MM.1S (cell line): ENCODE results near the gene ITPRID1.

Experiments
- DNase-seq: peaks from one replicate; pipeline ENCODE4 v3.0.0-alpha.2; 2015
- H2AFZ ChIP-seq: fragments of 300-600 bp; sonication (generic); 2 replicates; pipeline ENCODE4 v1.6.0; 2016; ENCODE audit warnings: antibody characterized with exemption, low read length
- H3F3A ChIP-seq: fragments of 300-600 bp; sonication (generic); 2 replicates; pipeline ENCODE4 v1.6.1; 2016; ENCODE audit warnings: mild to moderate bottlenecking, antibody characterized with exemption, low read length, moderate library complexity, mixed read lengths; ENCODE audit not compliant: insufficient read depth
- H3K27ac ChIP-seq: fragments of 300-600 bp; sonication (generic); 2 replicates; pipeline ENCODE4 v1.5.1; 2016; ENCODE audit warnings: mild to moderate bottlenecking, low read length
- H3K27me3 ChIP-seq: fragments of 300-600 bp; sonication (generic); replicated peaks from 2 replicates; pipeline ENCODE4 v1.6.0; 2016; ENCODE audit warnings: low read length; ENCODE audit not compliant: insufficient read depth
- H3K36me3 ChIP-seq: fragments of 300-600 bp; sonication (generic); replicated peaks from 2 replicates; pipeline ENCODE4 v1.6.1; 2016; ENCODE audit warnings: mild to moderate bottlenecking, low read length, mixed read lengths; ENCODE audit not compliant: insufficient read depth
- H3K4me1 ChIP-seq: fragments of 300-600 bp; sonication (generic); 2 replicates; pipeline ENCODE4 v1.6.1; 2016; ENCODE audit warnings: low read length, mixed read lengths
- H3K4me2 ChIP-seq: fragments of 300-600 bp; sonication (generic); 2 replicates; pipeline ENCODE4 v1.6.0; 2016; ENCODE audit warnings: low read depth, low read length
- H3K4me3 ChIP-seq: fragments of 300-600 bp; sonication (generic); 2 replicates; pipeline ENCODE4 v1.5.1; 2016; ENCODE audit warnings: low read length, mixed read lengths
- H3K79me2 ChIP-seq: fragments of 300-600 bp; sonication (generic); 2 replicates; pipeline ENCODE4 v1.6.1; 2016; ENCODE audit warnings: mixed run types, low read length, mixed read lengths
- H3K9ac ChIP-seq: fragments of 300-600 bp; sonication (generic); 2 replicates; pipeline ENCODE4 v1.6.1; 2016; ENCODE audit warnings: low read length, mixed read lengths
- H3K9me2 ChIP-seq: fragments of 300-600 bp; sonication (generic); replicated peaks from 2 replicates; pipeline ENCODE4 v1.6.1; 2016; ENCODE audit warnings: mild to moderate bottlenecking, low read length, mixed read lengths; ENCODE audit not compliant: insufficient read depth
- H3K9me3 ChIP-seq: fragments of 300-600 bp; sonication (generic); replicated peaks from 2 replicates; pipeline ENCODE4 v1.6.1; 2016; ENCODE audit warnings: mild to moderate bottlenecking, low read length, mixed read lengths; ENCODE audit not compliant: insufficient read depth
- H4K20me1 ChIP-seq: fragments of 300-600 bp; sonication (generic); 2 replicates; pipeline ENCODE4 v1.6.1; 2016; ENCODE audit warnings: mild to moderate bottlenecking, low read length, moderate library complexity, mixed read lengths; ENCODE audit not compliant: insufficient read depth
- CTCF ChIP-seq: fragments of 300-600 bp; sonication (generic); IDR thresholded peaks from 2 replicates; pipeline ENCODE4 v1.5.1; 2016; ENCODE audit warnings: antibody characterized with exemption, low read length, mixed read lengths
- EZH2 ChIP-seq: fragments of 300-600 bp; sonication (generic); optimal IDR thresholded peaks from 2 replicates; pipeline ENCODE3; 2017; ENCODE audit warnings: low read depth, mild to moderate bottlenecking, antibody characterized with exemption, low read length, mixed read lengths
- EZH2phosphoT487 ChIP-seq: fragments of 300-600 bp; sonication (generic); IDR thresholded peaks from 2 replicates; pipeline ENCODE4 v1.6.1; 2018; ENCODE audit warnings: antibody characterized with exemption, low read length

ITPRID1 gene

GRCh38 chr7:31549611-31550010 is 35.7 kb downstream of the ITPRID1 start:
- no peak overlapping the region for H3K4me2 ChIP-seq
- no peak for DNase-seq

GRCh38 chr7:31550432-31550831 is 36.5 kb downstream of the ITPRID1 start:
- H3K9me2 ChIP-seq, result no peaks in the 10 kb centered on the region
- no peak for DNase-seq
- no peaks in the 10 kb centered on the region for H3F3A ChIP-seq
- H3K9ac ChIP-seq, result no peak overlapping the region
- H2AFZ ChIP-seq, result no peak overlapping the region
- H3K27ac ChIP-seq, result no peak overlapping the region
- H3K36me3 ChIP-seq, result no peaks in the 10 kb centered on the region
- no peaks in the 10 kb centered on the region for H3K9me3 ChIP-seq
- H3K27me3 ChIP-seq, result no peaks in the 10 kb centered on the region
- H3K4me2 ChIP-seq, result no peak overlapping the region
- no peaks in the 10 kb centered on the region for H4K20me1 ChIP-seq
- H3K4me3 ChIP-seq, result no peak overlapping the region
- no peaks in the 10 kb centered on the region for H3K79me2 ChIP-seq
- H3K4me1 ChIP-seq, result no peaks in the 10 kb centered on the region
- TF ChIP-seq EZH2phosphoT487 (no peak), EZH2 (no peak), CTCF (no peak)

More at GRCh38 chr7:31549611-31550010, 35.7 kb downstream of the ITPRID1 start:
- TF ChIP-seq EZH2 (no peak), CTCF (no peak), EZH2phosphoT487 (no peak)
- Histone ChIP-seq H3K27ac (no peak overlapping the region), H3K9ac (no peak overlapping the region), H3K4me3 (no peak overlapping the region), H3K79me2 (no peaks in the 10 kb centered on the region), H3K36me3 (no peaks in the 10 kb centered on the region), H3K9me3 (no peaks in the 10 kb centered on the region), H3F3A (no peaks in the 10 kb centered on the region), H3K9me2 (no peaks in the 10 kb centered on the region), H2AFZ (no peak overlapping the region), H3K4me1 (no peaks in the 10 kb centered on the region), H4K20me1 (no peaks in the 10 kb centered on the region), H3K27me3 (no peaks in the 10 kb centered on the region)

- no peak overlapping the region for H3K27ac ChIP-seq
- no peak overlapping the region for H3K4me3 ChIP-seq
- no peak overlapping the region for H2AFZ ChIP-seq
- no peaks in the 10 kb centered on the region for H3F3A ChIP-seq
- no peaks in the 10 kb centered on the region for H3K36me3 ChIP-seq
- H3K4me1 ChIP-seq, result no peaks in the 10 kb centered on the region
- no peaks in the 10 kb centered on the region for H3K9me3 ChIP-seq
- H3K9me2 ChIP-seq, result no peaks in the 10 kb centered on the region
- no peaks in the 10 kb centered on the region for H3K27me3 ChIP-seq
- H4K20me1 ChIP-seq, result no peaks in the 10 kb centered on the region
- H3K4me2 ChIP-seq, result no peak overlapping the region
- no peak overlapping the region for H3K9ac ChIP-seq
- H3K79me2 ChIP-seq, result no peaks in the 10 kb centered on the region
- DNase-seq, result no peak
- no peak for TF ChIP-seq EZH2phosphoT487
- TF ChIP-seq CTCF, result no peak
- no peak for TF ChIP-seq EZH2
Measured at GRCh38 chr7:31553661-31554081, 39.8 kb downstream of the ITPRID1 start.
